ENCODE data around the gene KIAA0408. TPM values are rescaled to one million over a fixed set of nuclear protein-coding genes. Genes with fewer than 3 reads are reported as not detected.
A peak's percentile ranks its signal among the peaks of the same experiment; 100 is the strongest.

The KIAA0408 gene
- total and polyA plus RNA-seq, 7 experiments from 2014 or later: 0.14 to 11.3 (median 1.6) TPM; not detected in 1

- no peak overlapping the region for H3K4me3 Mint-ChIP-seq
- H3K4me3 ChIP-seq (ENCODE audit: low read length): no peak overlapping the region
- no peaks in the 10 kb centered on the region for H3K27me3 Mint-ChIP-seq
- H3K27me3 ChIP-seq (ENCODE audit: control insufficient read depth in 2 of 2, insufficient read depth in 2 of 2, low read length in 2 of 2): no peaks in the 10 kb centered on the region
- no peaks in the 10 kb centered on the region for H3K36me3 ChIP-seq (ENCODE audit: control insufficient read depth in 2 of 3, insufficient read depth in 3 of 3, low read length in 3 of 3)
- DNase-seq: peak; percentile 11 to 53 (median 39)
- peaks cover 0 to 13% (median 0%) of the 10 kb centered on the region in 7 donors for H3K4me1 Mint-ChIP-seq
- no peaks in the 10 kb centered on the region for H3K36me3 Mint-ChIP-seq
- H3K27ac Mint-ChIP-seq: no peak overlapping the region
- intact Hi-C loops (cut with micrococcal nuclease): loop anchor here (1.0 to 5.0 kb wide), 4 partner anchors 51 to 1787 kb away; no protein-coding TSS in a partner anchor
- H3K27ac ChIP-seq (ENCODE audit: low read depth, low read length): no peak overlapping the region
- ATAC-seq: peak; percentile 83
- H3K4me1 ChIP-seq (ENCODE audit: control insufficient read depth in 2 of 2, insufficient read depth in 2 of 2, low read length in 2 of 2): no peaks in the 10 kb centered on the region
- ChIA-PET POLR2A (no interaction called here), CTCF (interaction anchor here (0.6 to 6.6 kb wide), 5 partner anchors 23 to 491 kb away, joined by 3 to 52 read pairs (median 3); no protein-coding TSS in a partner anchor)
- H3K9me3 Mint-ChIP-seq: no peaks in the 10 kb centered on the region
- H3K9me3 ChIP-seq (ENCODE audit: control insufficient read depth in 2 of 3, low read length in 3 of 3): no peaks in the 10 kb centered on the region
Measured at GRCh38 chr6:127464881-127465459, 5.8 kb upstream of the KIAA0408 start.

GRCh38 chr6:127464161-127464880, 5.1 kb upstream of the KIAA0408 start:
- Mint-ChIP-seq H3K27ac (no peak overlapping the region), H3K36me3 (no peaks in the 10 kb centered on the region), H3K4me3 (no peak overlapping the region), H3K9me3 (no peaks in the 10 kb centered on the region), H3K4me1 (peaks cover 0 to 13% (median 0%) of the 10 kb centered on the region in 7 donors), H3K27me3 (no peaks in the 10 kb centered on the region)
- no peak for DNase-seq
- intact Hi-C loops (cut with micrococcal nuclease): loop anchor here (2.0 kb wide), 1 partner anchor 162 kb away; no protein-coding TSS in a partner anchor
- no peak for ATAC-seq
- Histone ChIP-seq H3K36me3 (ENCODE audit: control insufficient read depth in 2 of 3, insufficient read depth in 3 of 3, low read length in 3 of 3) (no peaks in the 10 kb centered on the region), H3K4me1 (ENCODE audit: control insufficient read depth in 2 of 2, insufficient read depth in 2 of 2, low read length in 2 of 2) (no peaks in the 10 kb centered on the region), H3K27ac (ENCODE audit: low read depth, low read length) (no peak overlapping the region), H3K4me3 (ENCODE audit: low read length) (no peak overlapping the region), H3K27me3 (ENCODE audit: control insufficient read depth in 2 of 2, insufficient read depth in 2 of 2, low read length in 2 of 2) (no peaks in the 10 kb centered on the region), H3K9me3 (ENCODE audit: control insufficient read depth in 2 of 3, low read length in 3 of 3) (no peaks in the 10 kb centered on the region)
- ChIA-PET CTCF (interaction anchor here (0.8 to 6.6 kb wide), 3 partner anchors 9 to 75 kb away, joined by 3 to 52 read pairs (median 4); no protein-coding TSS in a partner anchor), POLR2A (no interaction called here)

- Histone ChIP-seq H3K27ac (ENCODE audit: low read depth, low read length) (no peak overlapping the region), H3K4me3 (ENCODE audit: low read length) (no peak overlapping the region), H3K9me3 (ENCODE audit: control insufficient read depth in 2 of 3, low read length in 3 of 3) (no peaks in the 10 kb centered on the region), H3K36me3 (ENCODE audit: control insufficient read depth in 2 of 3, insufficient read depth in 3 of 3, low read length in 3 of 3) (no peaks in the 10 kb centered on the region), H3K27me3 (ENCODE audit: control insufficient read depth in 2 of 2, insufficient read depth in 2 of 2, low read length in 2 of 2) (no peaks in the 10 kb centered on the region), H3K4me1 (ENCODE audit: control insufficient read depth in 2 of 2, insufficient read depth in 2 of 2, low read length in 2 of 2) (no peaks in the 10 kb centered on the region)
- ATAC-seq: no peak
- DNase-seq: no peak
- H3K27ac Mint-ChIP-seq: no peak overlapping the region
- H3K9me3 Mint-ChIP-seq: no peaks in the 10 kb centered on the region
- H3K4me1 Mint-ChIP-seq: peaks cover 0 to 13% (median 0%) of the 10 kb centered on the region in 7 donors
- POLR2A ChIA-PET: no interaction called here
- intact Hi-C loops (cut with micrococcal nuclease): no loop called here
- no peaks in the 10 kb centered on the region for H3K36me3 Mint-ChIP-seq
- H3K27me3 Mint-ChIP-seq: no peaks in the 10 kb centered on the region
- H3K4me3 Mint-ChIP-seq: no peak overlapping the region
- CTCF ChIA-PET: interaction anchor here (0.6 to 6.6 kb wide), 4 partner anchors 43 to 76 kb away, joined by 3 to 52 read pairs (median 3); no protein-coding TSS in a partner anchor
Measured at GRCh38 chr6:127463056-127463455, 3.9 kb upstream of the KIAA0408 start.

- POLR2A ChIA-PET: no interaction called here
- Histone ChIP-seq H3K4me1 (ENCODE audit: control insufficient read depth in 2 of 2, insufficient read depth in 2 of 2, low read length in 2 of 2) (no peaks in the 10 kb centered on the region), H3K9me3 (ENCODE audit: control insufficient read depth in 2 of 3, low read length in 3 of 3) (no peaks in the 10 kb centered on the region), H3K36me3 (ENCODE audit: control insufficient read depth in 2 of 3, insufficient read depth in 3 of 3, low read length in 3 of 3) (no peaks in the 10 kb centered on the region), H3K4me3 (ENCODE audit: low read length) (no peak overlapping the region), H3K27ac (ENCODE audit: low read depth, low read length) (no peak overlapping the region), H3K27me3 (ENCODE audit: control insufficient read depth in 2 of 2, insufficient read depth in 2 of 2, low read length in 2 of 2) (no peaks in the 10 kb centered on the region)
- CTCF ChIA-PET: interaction anchor here (0.6 to 6.6 kb wide), 3 partner anchors 43 to 77 kb away, joined by 3 to 52 read pairs (median 3); no protein-coding TSS in a partner anchor
- no peak overlapping the region for H3K4me3 Mint-ChIP-seq
- peaks cover 0 to 13% (median 0%) of the 10 kb centered on the region in 7 donors for H3K4me1 Mint-ChIP-seq
- intact Hi-C loops (cut with micrococcal nuclease): no loop called here
- no peak overlapping the region for H3K27ac Mint-ChIP-seq
- ATAC-seq: no peak
- DNase-seq: no peak
- H3K27me3 Mint-ChIP-seq: no peaks in the 10 kb centered on the region
- H3K36me3 Mint-ChIP-seq: no peaks in the 10 kb centered on the region
- H3K9me3 Mint-ChIP-seq: no peaks in the 10 kb centered on the region
Measured at GRCh38 chr6:127462376-127462775, 3.2 kb upstream of the KIAA0408 start.

- H3K36me3 Mint-ChIP-seq: peaks cover 0 to 1% (median 0%) of the 10 kb centered on the region in 5 donors
- Histone ChIP-seq H3K9me3 (ENCODE audit: control insufficient read depth in 2 of 3, low read length in 3 of 3) (no peaks in the 10 kb centered on the region), H3K36me3 (ENCODE audit: control insufficient read depth in 2 of 3, insufficient read depth in 3 of 3, low read length in 3 of 3) (no peaks in the 10 kb centered on the region), H3K27me3 (ENCODE audit: control insufficient read depth in 2 of 2, insufficient read depth in 2 of 2, low read length in 2 of 2) (no peaks in the 10 kb centered on the region), H3K27ac (ENCODE audit: low read depth, low read length) (no peak overlapping the region), H3K4me1 (ENCODE audit: control insufficient read depth in 2 of 2, insufficient read depth in 2 of 2, low read length in 2 of 2) (no peaks in the 10 kb centered on the region), H3K4me3 (ENCODE audit: low read length) (no peak overlapping the region)
- DNase-seq (no peak), ATAC-seq (peak; percentile 45)
- ChIA-PET CTCF (no interaction called here), POLR2A (interaction anchor here (1.2 kb wide), 1 partner anchor 47 kb away, joined by 4 read pairs; no protein-coding TSS in a partner anchor)
- H3K9me3 Mint-ChIP-seq: no peaks in the 10 kb centered on the region
- peaks cover 0 to 3% (median 0%) of the 10 kb centered on the region in 5 donors for H3K27me3 Mint-ChIP-seq
- intact Hi-C loops (cut with micrococcal nuclease): no loop called here
- no peak overlapping the region for H3K4me3 Mint-ChIP-seq
- H3K4me1 Mint-ChIP-seq: peaks cover 0 to 18% (median 0%) of the 10 kb centered on the region in 7 donors
- H3K27ac Mint-ChIP-seq: no peak overlapping the region
Measured at GRCh38 chr6:127460465-127460864, 1.3 kb upstream of the KIAA0408 start.

GRCh38 chr6:127458817-127459216, 372 bp downstream of the KIAA0408 start:
- no peaks in the 10 kb centered on the region for H3K27me3 ChIP-seq (ENCODE audit: control insufficient read depth in 2 of 2, insufficient read depth in 2 of 2, low read length in 2 of 2)
- no peak overlapping the region for H3K27ac ChIP-seq (ENCODE audit: low read depth, low read length)
- H3K36me3 ChIP-seq (ENCODE audit: control insufficient read depth in 2 of 3, insufficient read depth in 3 of 3, low read length in 3 of 3): no peaks in the 10 kb centered on the region
- DNase-seq: no peak
- H3K9me3 ChIP-seq (ENCODE audit: control insufficient read depth in 2 of 3, low read length in 3 of 3): no peaks in the 10 kb centered on the region
- no peaks in the 10 kb centered on the region for H3K9me3 Mint-ChIP-seq
- intact Hi-C loops (cut with micrococcal nuclease): no loop called here
- H3K4me3 Mint-ChIP-seq: no peak overlapping the region
- CTCF ChIA-PET: interaction anchor here (0.5 to 1.3 kb wide), 2 partner anchors 1582 to 1912 kb away, joined by 3 read pairs; no protein-coding TSS in a partner anchor
- no peak for ATAC-seq
- POLR2A ChIA-PET: no interaction called here
- no peak overlapping the region for H3K27ac Mint-ChIP-seq
- H3K4me1 ChIP-seq (ENCODE audit: control insufficient read depth in 2 of 2, insufficient read depth in 2 of 2, low read length in 2 of 2): no peaks in the 10 kb centered on the region
- H3K27me3 Mint-ChIP-seq: peaks cover 0 to 3% (median 0%) of the 10 kb centered on the region in 5 donors
- H3K4me3 ChIP-seq (ENCODE audit: low read length): no peak overlapping the region
- peaks cover 0 to 1% (median 0%) of the 10 kb centered on the region in 5 donors for H3K36me3 Mint-ChIP-seq
- peaks cover 0 to 16% (median 0%) of the 10 kb centered on the region in 7 donors for H3K4me1 Mint-ChIP-seq
